Ascending aorta (tissue), 2 donors: ENCODE measurements around the gene CTIF. TPM values are rescaled to one million over a fixed set of nuclear protein-coding genes. Genes with fewer than 3 reads are reported as not detected.

Experiments
- DNase-seq, 2 donors: peaks; one replicate each; pipeline ENCODE4 v3.0.0-alpha.2; 2019; ENCODE audit warnings: low spot score in 2 of 2
- H3K27ac ChIP-seq, 2 donors: fragments of 200-600 bp; sonication (generic); one replicate each; pipeline ENCODE4 v1.5.1; 2016 to 2017; ENCODE audit warnings: mild to moderate bottlenecking in 1 of 2
- H3K27me3 ChIP-seq: fragments of 200-600 bp; sonication (generic); one replicate; pipeline ENCODE4 v1.5.1; 2017
- H3K36me3 ChIP-seq, 2 donors: fragments of 200-600 bp; sonication (generic); one replicate each; pipeline ENCODE4 v1.5.1; 2016
- H3K4me1 ChIP-seq, 2 donors: fragments of 200-600 bp; sonication (generic); one replicate each; pipeline ENCODE4 v1.5.1; 2016 to 2017; ENCODE audit warnings: mild to moderate bottlenecking in 1 of 2
- H3K4me3 ChIP-seq, 2 donors: fragments of 200-600 bp; sonication (generic); one replicate each; pipeline ENCODE4 v1.5.1; 2016 to 2017; ENCODE audit warnings: mild to moderate bottlenecking in 1 of 2
- H3K9me3 ChIP-seq, 2 donors: fragments of 200-600 bp; sonication (generic); one replicate each; pipeline ENCODE4 v1.5.1; 2016
- intact Hi-C: fragments of 100-400 bp; cut with DNase I; formaldehyde crosslinking; loops from one replicate; pipeline ENCODE4 v1.15.1; 2023
- total RNA-seq: library from RNA; depleted of rRNA; stranded (reverse); fragments of >200 nt; gene quantifications from one replicate; pipeline ENCODE4 v1.1.0, GENCODE V29; 2016
- TF ChIP-seq, protein P1 (sequence below), 3 experiments: fragments of 200-600 bp in 2 of 3; fragments of 450-650 bp in 1 of 3; sonication (generic) in 2 of 3; IDR thresholded peaks; one replicate each; pipeline ENCODE4 v1.5.1; 2016 to 2019; ENCODE audit warnings: antibody characterized with exemption in 3 of 3, mild to moderate bottlenecking in 1 of 3, moderate library complexity in 1 of 3

The CTIF gene
- total RNA-seq, 1 donor from 2014 or later: 55.3 TPM

- Histone ChIP-seq H3K4me1 (peaks cover 25 to 75% of the 10 kb centered on the region in 2 donors), H3K27ac (peak overlapping the region; percentile 86 to 88), H3K27me3 (no peaks in the 10 kb centered on the region), H3K4me3 (no peak overlapping the region), H3K36me3 (no peaks in the 10 kb centered on the region), H3K9me3 (no peaks in the 10 kb centered on the region)
- TF ChIP-seq, protein P1, sequence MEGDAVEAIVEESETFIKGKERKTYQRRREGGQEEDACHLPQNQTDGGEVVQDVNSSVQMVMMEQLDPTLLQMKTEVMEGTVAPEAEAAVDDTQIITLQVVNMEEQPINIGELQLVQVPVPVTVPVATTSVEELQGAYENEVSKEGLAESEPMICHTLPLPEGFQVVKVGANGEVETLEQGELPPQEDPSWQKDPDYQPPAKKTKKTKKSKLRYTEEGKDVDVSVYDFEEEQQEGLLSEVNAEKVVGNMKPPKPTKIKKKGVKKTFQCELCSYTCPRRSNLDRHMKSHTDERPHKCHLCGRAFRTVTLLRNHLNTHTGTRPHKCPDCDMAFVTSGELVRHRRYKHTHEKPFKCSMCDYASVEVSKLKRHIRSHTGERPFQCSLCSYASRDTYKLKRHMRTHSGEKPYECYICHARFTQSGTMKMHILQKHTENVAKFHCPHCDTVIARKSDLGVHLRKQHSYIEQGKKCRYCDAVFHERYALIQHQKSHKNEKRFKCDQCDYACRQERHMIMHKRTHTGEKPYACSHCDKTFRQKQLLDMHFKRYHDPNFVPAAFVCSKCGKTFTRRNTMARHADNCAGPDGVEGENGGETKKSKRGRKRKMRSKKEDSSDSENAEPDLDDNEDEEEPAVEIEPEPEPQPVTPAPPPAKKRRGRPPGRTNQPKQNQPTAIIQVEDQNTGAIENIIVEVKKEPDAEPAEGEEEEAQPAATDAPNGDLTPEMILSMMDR (IDR thresholded peaks at IDR 0.05): no peak
- intact Hi-C loops: loop anchor here (5.0 kb wide), 1 partner anchor 67 kb away; no protein-coding TSS in a partner anchor
- peak in 1 of 2 donors; percentile 58 for DNase-seq
These were observed 266.2 kb downstream of the CTIF start for GRCh38 chr18:48804856-48805610.

GRCh38 chr18:48805826-48806535 is 267.1 kb downstream of the CTIF start:
- Histone ChIP-seq H3K36me3 (no peaks in the 10 kb centered on the region), H3K27ac (peak overlapping the region; percentile 86 to 88), H3K4me1 (peaks cover 23 to 68% of the 10 kb centered on the region in 2 donors), H3K9me3 (no peaks in the 10 kb centered on the region), H3K4me3 (no peak overlapping the region), H3K27me3 (no peaks in the 10 kb centered on the region)
- intact Hi-C loops: loop anchor here (2.0 kb wide), 1 partner anchor 23 kb away; no protein-coding TSS in a partner anchor
- DNase-seq: peak in 1 of 2 donors; percentile 37
- TF ChIP-seq, protein P1 (IDR thresholded peaks at IDR 0.05): no peak

GRCh38 chr18:48806551-48807261 is 267.9 kb downstream of the CTIF start:
- H3K36me3 ChIP-seq: no peaks in the 10 kb centered on the region
- no peaks in the 10 kb centered on the region for H3K9me3 ChIP-seq
- intact Hi-C loops: loop anchor here (2.0 kb wide), 1 partner anchor 24 kb away; no protein-coding TSS in a partner anchor
- TF ChIP-seq, protein P1 (IDR thresholded peaks at IDR 0.05): no peak
- H3K4me3 ChIP-seq: no peak overlapping the region
- no peaks in the 10 kb centered on the region for H3K27me3 ChIP-seq
- H3K4me1 ChIP-seq: peaks cover 20 to 62% of the 10 kb centered on the region in 2 donors
- peak overlapping the region; percentile 86 to 88 for H3K27ac ChIP-seq
- DNase-seq: peak in 1 of 2 donors; percentile 87

DNA sequence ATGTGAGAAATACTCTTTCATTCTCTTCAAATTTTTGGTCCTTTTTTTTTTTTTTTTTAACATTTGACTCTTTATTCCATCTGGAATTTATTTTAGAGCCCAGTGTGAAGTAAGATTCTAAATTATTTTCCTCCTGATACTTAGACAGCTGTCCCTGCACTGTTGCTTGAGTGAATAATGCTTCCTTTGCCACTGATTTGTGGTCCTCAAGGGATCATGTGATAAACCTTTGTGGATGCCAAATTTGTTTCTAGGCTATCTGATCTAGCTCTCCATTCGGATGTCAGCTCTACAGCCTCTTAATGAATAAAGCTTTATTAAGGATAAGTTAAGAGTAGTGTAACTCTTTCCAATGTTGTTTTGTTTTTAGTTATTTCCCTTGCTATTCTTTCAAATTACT is 269.6 kb downstream of the CTIF start:
- H3K27ac ChIP-seq: peak overlapping the region; percentile 86 to 88
- H3K4me3 ChIP-seq: no peak overlapping the region
- H3K27me3 ChIP-seq: no peaks in the 10 kb centered on the region
- H3K4me1 ChIP-seq: peaks cover 16 to 46% of the 10 kb centered on the region in 2 donors
- intact Hi-C loops: no loop called here
- TF ChIP-seq, protein P1 (IDR thresholded peaks at IDR 0.05): no peak
- DNase-seq: no peak
- no peaks in the 10 kb centered on the region for H3K9me3 ChIP-seq
- H3K36me3 ChIP-seq: no peaks in the 10 kb centered on the region

DNA sequence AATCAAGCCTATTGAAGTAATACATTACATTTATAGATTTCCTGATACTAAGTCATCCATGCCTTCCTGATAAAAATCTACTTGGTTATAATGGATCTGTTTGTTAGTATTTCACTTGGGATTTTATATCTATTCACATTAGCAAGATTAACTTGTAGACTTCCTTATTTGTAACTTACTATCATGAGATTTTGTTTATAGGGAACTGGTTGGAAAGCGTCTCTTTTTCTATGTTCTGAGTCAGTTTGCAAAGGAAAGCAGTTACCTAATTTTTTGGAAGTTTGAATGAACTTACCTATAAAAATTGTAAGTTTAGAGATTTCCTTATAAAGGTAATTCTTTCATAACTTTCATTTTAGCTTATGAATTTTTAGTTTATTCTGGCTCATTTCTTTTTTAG is 270.5 kb downstream of the CTIF start:
- TF ChIP-seq, protein P1 (IDR thresholded peaks at IDR 0.05): no peak
- Histone ChIP-seq H3K4me1 (peaks cover 9 to 43% of the 10 kb centered on the region in 2 donors), H3K27ac (peak overlapping the region; percentile 86 to 88), H3K27me3 (no peaks in the 10 kb centered on the region), H3K36me3 (no peaks in the 10 kb centered on the region), H3K9me3 (no peaks in the 10 kb centered on the region), H3K4me3 (no peak overlapping the region)
- no peak for DNase-seq
- intact Hi-C loops: no loop called here
